Lower leg skin (tissue), 4 donors: ENCODE measurements around the gene NDUFAF8. TPM values are rescaled to one million over a fixed set of nuclear protein-coding genes. Genes with fewer than 3 reads are reported as not detected.

Experiments used
- DNase-seq, 2 donors: peaks; one replicate each; pipeline ENCODE4 v3.0.0-alpha.2; 2019; ENCODE audit warnings: low spot score in 2 of 2
- H3K4me3 ChIP-seq: fragments of 200-600 bp; sonication (generic); 2 replicates; pipeline ENCODE4 v1.5.1; 2017; ENCODE audit warnings: mild to moderate bottlenecking, low read depth; ENCODE audit not compliant: poor library complexity, severe bottlenecking
- POLR2A ChIP-seq, 2 donors: fragments of 450-650 bp; IDR thresholded peaks; one replicate each; pipeline ENCODE4 v1.6.1; 2016 to 2017; ENCODE audit warnings: antibody characterized with exemption in 2 of 2, mild to moderate bottlenecking in 1 of 2, moderate library complexity in 1 of 2
- WGBS, 2 donors: methylation state at CpG; one replicate each; pipeline ENCODE4 v1.1.5; 2018; 5-methylcytosine and 5-hydroxymethylcytosine counted together
- intact Hi-C: fragments of 100-400 bp; cut with DNase I; formaldehyde crosslinking; loops from one replicate; pipeline ENCODE4 v1.15.0; 2023; ENCODE audit warnings: low total_unique reads
- total RNA-seq, 4 donors: library from RNA; depleted of rRNA; stranded (reverse); fragments of >200 nt; gene quantifications; one replicate each; pipeline ENCODE4 v1.1.0, GENCODE V29; 2016
- TF ChIP-seq, protein P1 (sequence below), 3 donors: fragments of 450-650 bp; IDR thresholded peaks; one replicate each; pipeline ENCODE4 v1.5.1; 2016; ENCODE audit warnings: antibody characterized with exemption in 3 of 3, mild to moderate bottlenecking in 3 of 3, moderate library complexity in 2 of 3

Gene NDUFAF8
- total RNA-seq, 4 donors from 2014 or later: 10.0 to 30.4 (median 15.9) TPM

- no peak overlapping the region for H3K4me3 ChIP-seq
- intact Hi-C loops: no loop called here
- TF ChIP-seq POLR2A (IDR thresholded peaks at IDR 0.05): no peak
- TF ChIP-seq, protein P1, sequence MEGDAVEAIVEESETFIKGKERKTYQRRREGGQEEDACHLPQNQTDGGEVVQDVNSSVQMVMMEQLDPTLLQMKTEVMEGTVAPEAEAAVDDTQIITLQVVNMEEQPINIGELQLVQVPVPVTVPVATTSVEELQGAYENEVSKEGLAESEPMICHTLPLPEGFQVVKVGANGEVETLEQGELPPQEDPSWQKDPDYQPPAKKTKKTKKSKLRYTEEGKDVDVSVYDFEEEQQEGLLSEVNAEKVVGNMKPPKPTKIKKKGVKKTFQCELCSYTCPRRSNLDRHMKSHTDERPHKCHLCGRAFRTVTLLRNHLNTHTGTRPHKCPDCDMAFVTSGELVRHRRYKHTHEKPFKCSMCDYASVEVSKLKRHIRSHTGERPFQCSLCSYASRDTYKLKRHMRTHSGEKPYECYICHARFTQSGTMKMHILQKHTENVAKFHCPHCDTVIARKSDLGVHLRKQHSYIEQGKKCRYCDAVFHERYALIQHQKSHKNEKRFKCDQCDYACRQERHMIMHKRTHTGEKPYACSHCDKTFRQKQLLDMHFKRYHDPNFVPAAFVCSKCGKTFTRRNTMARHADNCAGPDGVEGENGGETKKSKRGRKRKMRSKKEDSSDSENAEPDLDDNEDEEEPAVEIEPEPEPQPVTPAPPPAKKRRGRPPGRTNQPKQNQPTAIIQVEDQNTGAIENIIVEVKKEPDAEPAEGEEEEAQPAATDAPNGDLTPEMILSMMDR (IDR thresholded peaks at IDR 0.05): no peak
- no peak for DNase-seq
- WGBS, 2 donors: 96% methylated on average over 12 to 16 of the region's 16 CpGs
Measured at GRCh38 chr17:81209141-81209540, 30.0 kb upstream of the NDUFAF8 start.

DNA sequence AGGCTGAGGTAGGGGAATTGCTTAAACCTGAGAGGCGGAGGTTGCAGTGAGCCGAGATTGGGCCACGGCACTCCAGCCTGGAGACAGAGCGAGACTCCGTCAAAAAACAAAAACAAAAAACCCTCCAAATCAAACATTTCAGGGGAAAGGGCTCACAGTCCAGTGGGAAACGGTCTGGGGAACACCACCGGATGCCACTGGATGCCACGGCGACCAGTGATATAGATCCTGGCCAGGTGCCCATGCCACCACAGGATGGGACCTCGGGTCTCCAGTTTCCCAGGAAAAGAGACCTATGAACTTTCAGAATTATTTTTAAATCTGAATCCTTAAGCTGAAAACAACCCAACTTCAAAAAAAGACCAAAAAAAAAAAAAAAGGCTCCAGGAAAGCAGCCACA lies 28.7 kb upstream of the NDUFAF8 start:
- no peak overlapping the region for H3K4me3 ChIP-seq
- intact Hi-C loops: no loop called here
- 81% methylated on average over 10 of the region's 10 CpGs for WGBS, 2 donors
- DNase-seq: no peak
- no peak for TF ChIP-seq POLR2A (IDR thresholded peaks at IDR 0.05)
- TF ChIP-seq, protein P1 (IDR thresholded peaks at IDR 0.05): no peak

- no peak for DNase-seq
- intact Hi-C loops: no loop called here
- 69 to 71% methylated on average over 14 of the region's 14 CpGs for WGBS, 2 donors
- no peak overlapping the region for H3K4me3 ChIP-seq
- TF ChIP-seq, protein P1 (IDR thresholded peaks at IDR 0.05): no peak
- no peak for TF ChIP-seq POLR2A (IDR thresholded peaks at IDR 0.05)
Measured at GRCh38 chr17:81210868-81211267, 28.2 kb upstream of the NDUFAF8 start.

DNA sequence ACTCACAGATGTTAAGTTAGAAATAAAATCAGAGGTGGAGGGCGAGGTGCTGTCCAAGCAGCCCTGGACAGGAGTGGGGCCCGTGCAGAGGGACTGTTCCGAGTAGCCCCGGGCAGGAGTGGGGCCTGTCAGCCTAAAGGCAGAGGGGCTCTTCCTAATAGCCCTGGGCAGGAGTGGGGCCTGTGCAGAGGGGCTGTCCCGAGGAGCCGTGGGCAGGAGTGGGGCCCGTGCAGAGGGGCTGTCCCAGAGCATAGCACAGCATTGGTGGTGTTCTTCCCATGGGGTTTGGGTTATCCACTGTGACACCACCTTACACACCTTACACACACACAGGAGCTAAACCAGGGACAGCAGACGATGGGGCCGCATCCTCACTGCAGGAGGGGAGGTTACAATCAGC lies 26.8 kb upstream of the NDUFAF8 start:
- no peak for DNase-seq
- TF ChIP-seq POLR2A (IDR thresholded peaks at IDR 0.05): no peak
- TF ChIP-seq, protein P1 (IDR thresholded peaks at IDR 0.05): no peak
- 85 to 89% methylated on average over 9 of the region's 9 CpGs for WGBS, 2 donors
- no peak overlapping the region for H3K4me3 ChIP-seq
- intact Hi-C loops: no loop called here

GRCh38 chr17:81213978-81214377 lies 25.1 kb upstream of the NDUFAF8 start:
- DNase-seq: no peak
- H3K4me3 ChIP-seq: no peak overlapping the region
- TF ChIP-seq, protein P1 (IDR thresholded peaks at IDR 0.05): no peak
- no peak for TF ChIP-seq POLR2A (IDR thresholded peaks at IDR 0.05)
- intact Hi-C loops: no loop called here
- WGBS, 2 donors: 94 to 95% methylated on average over 8 of the region's 8 CpGs

GRCh38 chr17:81217491-81217890 lies 21.6 kb upstream of the NDUFAF8 start:
- no peak overlapping the region for H3K4me3 ChIP-seq
- TF ChIP-seq, protein P1 (IDR thresholded peaks at IDR 0.05): no peak
- TF ChIP-seq POLR2A (IDR thresholded peaks at IDR 0.05): no peak
- intact Hi-C loops: no loop called here
- 91 to 93% methylated on average over 18 of the region's 18 CpGs for WGBS, 2 donors
- DNase-seq: no peak
